Hepatic stellate cell (primary cell): Measurements from ENCODE around the gene CYFIP1.

Experiments used
- DNase-seq: peaks from one replicate; pipeline ENCODE4 v3.0.0; 2011; ENCODE audit warnings: low spot score

The CYFIP1 gene

DNA sequence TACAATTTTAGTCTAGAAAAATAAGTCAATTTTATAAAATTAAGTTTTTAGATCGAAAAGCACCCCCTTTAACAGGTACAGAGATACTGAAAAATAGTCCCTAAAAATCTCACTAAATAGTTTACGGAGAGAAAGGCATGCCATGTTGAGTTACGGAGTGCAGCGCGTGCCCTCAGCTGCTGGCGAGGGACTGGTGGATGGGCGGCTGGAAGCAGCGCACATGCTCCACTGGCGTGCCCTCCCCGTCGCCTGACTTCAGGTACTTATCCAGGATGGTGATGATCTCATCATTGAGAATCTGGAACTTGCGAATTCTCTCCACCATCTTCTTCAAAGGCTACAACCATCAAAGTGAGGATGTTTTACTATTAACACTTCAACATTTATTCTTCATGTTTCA lies 110.3 kb downstream of the CYFIP1 start:
- no peak for DNase-seq

DNA sequence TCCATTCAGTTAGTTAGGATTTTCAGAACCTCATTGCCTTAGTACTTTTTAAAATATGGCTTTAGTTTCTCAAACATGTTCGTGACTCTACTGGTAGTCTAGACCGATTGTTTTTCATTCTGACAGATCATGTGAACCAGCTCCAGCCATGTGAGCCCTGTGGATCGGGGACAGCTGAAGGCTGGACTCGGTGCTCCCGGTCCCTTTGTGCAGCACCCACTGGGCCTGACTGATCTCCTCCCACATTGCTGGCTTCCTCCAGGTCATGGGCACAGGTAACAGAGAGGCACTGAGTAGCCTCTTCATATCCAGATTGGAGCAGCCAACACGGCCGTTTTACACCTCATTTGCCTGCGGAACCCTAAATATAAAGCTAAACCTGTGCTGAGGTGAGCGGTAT lies 111.2 kb downstream of the CYFIP1 start:
- no peak for DNase-seq

DNA sequence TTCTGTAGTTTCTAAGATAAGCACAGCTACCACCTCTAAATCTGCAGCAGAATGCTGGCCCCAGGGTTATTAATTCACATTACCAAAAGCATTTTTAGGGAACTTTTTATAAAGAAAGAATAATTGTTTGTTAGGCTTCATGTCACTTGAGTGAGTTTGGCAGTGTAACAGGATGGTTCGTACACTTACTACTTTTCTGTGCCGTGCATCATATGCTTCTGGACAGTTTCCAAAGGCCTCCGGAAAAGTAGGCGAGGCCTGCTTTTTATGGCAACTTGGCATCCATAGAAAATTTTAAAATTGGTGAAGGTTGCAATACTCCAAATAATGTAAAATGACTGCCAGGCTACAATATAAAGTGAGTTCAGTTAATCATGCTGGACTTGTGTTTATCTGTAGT lies 111.7 kb downstream of the CYFIP1 start:
- no peak for DNase-seq

DNA sequence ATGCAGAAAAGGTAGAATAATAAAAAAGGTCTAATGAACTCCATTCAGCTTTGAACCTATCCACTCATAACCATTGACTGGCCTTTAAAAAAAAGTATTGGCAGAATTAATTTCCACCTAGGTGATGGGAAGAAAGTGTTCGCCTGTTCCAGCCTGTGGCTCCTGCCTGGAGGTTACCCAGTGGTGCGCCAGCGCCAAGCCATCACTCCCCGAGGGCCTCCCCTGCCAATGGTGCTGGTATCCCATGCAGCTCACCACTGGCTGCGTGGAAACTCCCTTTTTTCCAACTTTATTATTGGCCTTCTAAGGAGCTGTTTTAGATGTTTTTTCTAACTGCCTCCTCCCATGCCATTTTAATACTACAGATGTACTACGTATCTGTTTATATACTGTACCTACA lies 112.3 kb downstream of the CYFIP1 start:
- DNase-seq = no peak

DNA sequence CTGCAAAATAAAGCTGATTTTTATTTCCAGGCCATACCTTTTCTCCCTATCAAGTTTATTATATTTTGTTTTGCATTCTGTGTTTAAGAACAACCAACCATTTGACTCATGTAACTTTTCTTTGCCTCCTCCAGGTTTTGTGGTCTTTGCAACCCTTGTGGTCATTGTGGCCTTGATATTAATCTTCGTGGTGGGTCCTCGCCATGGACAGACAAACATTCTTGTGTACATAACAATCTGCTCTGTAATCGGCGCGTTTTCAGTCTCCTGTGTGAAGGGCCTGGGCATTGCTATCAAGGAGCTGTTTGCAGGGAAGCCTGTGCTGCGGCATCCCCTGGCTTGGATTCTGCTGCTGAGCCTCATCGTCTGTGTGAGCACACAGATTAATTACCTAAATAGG lies 114.1 kb downstream of the CYFIP1 start:
- DNase-seq = no peak

DNA sequence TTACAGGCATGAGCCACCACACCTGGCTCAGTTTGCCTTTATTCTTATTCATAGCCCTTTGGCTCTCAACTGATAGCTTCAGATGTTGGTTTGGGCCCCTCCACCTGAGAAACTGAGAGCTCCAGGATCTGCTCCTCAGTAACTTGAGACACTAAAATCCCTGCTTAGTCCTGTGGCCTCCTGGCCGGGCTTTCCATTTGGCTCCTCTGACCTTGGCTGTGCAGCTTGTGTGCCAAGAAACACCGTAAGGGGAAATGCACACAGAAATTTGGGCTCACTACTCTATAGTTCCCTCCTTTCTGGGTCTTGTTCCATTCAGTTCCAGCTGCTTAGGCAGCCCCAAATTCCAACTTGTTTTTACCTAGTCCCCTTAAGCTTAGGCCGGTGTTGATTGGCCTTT lies 116.8 kb downstream of the CYFIP1 start:
- no peak for DNase-seq

DNA sequence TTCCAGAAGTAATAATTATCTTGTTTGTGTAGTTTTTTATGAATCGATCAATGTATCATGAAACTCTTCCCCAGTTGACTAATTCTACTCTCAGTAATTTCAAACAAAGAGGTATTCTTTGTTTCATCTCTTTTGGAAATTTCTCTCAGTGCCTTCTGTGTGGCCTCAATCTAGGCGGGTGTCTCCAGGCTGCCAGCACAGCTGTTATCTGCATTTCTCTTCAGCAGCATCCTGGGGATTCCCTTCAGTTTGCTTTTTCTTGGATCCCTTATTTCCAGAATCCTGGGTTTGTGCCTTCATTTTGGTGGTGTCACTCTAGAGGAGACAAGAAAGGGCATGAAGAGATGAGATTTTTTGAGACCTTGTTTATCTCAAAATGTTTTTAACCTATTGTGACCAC lies 119.0 kb downstream of the CYFIP1 start:
- no peak for DNase-seq

DNA sequence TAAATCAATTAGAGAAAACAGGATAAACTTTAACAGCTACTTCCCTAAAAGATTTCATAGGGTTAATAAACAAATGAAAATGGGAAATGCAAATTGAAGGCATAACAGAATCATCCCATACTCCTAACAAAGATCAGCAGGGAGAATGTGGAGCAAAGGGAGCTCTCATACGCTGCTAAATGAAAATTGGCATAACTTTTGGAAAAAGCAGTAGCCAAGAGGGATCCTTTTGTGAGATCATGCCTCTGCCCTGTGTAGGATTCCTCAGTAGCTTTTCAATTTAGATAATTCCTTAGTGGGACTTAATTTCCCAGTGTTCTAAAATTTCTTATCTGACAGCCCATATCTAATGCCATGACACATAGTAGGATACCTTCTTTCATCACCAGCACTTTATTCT lies 123.5 kb downstream of the CYFIP1 start:
- DNase-seq = no peak

DNA sequence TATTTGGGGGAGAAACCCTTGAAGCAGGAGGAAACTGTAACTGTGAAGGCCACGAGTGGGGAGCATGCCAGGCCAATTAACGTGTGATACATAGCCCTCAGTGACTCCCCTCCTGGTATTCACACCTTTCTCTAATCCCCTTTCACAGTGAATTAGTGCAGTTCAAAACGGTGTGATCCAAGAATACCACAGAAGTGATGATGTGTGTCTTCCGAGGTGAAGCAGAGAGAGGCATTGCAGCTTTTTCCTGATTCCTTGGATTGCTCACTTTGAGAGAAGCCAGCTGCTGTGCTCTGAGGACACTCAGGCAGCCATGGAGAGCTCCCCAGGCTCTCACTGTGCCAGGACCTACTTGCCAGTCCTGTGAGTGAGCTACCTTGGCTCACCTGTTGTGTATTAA lies 124.4 kb downstream of the CYFIP1 start:
- no peak for DNase-seq

DNA sequence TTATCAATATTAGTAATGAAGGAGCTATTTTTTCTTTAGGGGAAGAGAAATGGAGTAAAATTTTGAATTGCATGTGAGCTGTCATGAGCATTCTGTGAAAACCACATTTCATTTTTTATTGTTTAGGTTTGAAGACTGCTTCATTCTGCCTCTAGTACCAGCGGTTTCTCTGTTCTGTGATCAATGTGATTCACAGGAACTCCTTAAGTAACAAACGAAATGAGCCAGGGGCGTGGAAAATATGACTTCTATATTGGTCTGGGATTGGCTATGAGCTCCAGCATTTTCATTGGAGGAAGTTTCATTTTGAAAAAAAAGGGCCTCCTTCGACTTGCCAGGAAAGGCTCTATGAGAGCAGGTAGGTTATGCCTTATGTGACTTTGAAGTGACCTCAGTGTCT lies 128.7 kb downstream of the CYFIP1 start:
- no peak for DNase-seq

DNA sequence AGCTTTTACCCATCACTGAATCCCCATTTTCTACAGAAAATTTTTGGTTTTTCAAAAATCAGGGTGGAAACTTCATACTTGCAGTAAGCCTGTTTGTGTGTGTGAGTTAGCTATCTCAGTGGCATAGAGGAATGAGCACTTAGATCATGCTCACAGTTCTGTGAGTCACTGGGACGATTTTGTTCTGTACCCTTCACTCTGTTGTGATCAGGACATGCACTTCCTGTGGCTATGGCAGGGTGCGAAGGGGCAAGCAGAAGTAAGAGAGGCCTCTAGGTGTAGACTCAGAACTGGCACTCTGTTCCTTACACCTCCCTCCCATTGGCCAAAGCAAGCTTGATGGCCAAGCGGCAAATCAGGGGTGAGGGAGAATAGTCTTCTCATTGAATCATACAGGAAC lies 130.1 kb downstream of the CYFIP1 start:
- DNase-seq = no peak

DNA sequence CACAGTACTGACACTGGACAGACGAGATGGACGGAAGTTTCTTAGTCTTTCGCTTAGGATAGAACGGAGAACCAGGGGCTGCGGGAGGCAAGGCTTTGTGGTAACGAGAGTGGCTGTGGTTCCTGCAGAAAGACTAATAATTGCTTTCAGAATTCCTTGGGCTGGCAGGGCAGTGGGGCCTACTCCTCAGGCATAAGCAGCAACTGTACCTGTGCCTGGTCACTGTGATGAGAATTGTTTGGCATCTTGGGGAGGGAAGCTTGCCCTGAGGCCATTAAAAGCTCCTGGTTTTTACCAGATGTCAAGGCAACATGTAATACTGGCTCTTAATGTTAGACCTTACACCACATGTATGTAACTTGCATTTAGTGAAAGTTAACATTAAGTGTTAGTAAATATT lies 134.1 kb downstream of the CYFIP1 start:
- DNase-seq = no peak

DNA sequence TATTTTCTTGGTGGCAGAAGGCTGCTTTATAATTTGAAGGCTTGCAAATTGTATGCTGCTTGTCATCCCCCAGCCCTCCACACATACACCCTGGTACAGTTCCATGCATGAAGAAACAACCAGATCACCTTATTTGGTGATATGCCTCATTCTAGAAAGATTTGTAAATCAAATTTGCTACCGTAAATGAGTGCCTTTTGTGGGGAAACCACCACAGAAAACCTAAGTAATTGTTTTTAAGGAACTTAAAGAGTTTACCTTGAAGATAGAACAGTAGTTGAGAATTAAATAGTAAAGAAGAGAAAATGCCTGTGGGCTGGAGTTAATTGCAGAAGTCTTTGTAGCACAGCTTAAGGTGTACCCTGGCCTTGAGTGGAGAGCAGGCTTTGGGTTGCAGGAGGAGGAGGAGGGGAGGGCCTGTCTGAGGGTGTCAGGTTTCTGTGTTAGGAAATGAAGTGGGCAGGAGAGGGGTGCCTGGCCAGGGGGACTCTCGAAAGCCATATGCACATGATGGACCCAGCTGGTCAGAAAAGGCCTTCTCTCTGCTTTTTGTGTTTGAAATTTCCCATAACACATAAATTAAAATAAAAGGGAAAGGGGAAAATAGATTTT lies 134.8 kb downstream of the CYFIP1 start:
- no peak for DNase-seq

DNA sequence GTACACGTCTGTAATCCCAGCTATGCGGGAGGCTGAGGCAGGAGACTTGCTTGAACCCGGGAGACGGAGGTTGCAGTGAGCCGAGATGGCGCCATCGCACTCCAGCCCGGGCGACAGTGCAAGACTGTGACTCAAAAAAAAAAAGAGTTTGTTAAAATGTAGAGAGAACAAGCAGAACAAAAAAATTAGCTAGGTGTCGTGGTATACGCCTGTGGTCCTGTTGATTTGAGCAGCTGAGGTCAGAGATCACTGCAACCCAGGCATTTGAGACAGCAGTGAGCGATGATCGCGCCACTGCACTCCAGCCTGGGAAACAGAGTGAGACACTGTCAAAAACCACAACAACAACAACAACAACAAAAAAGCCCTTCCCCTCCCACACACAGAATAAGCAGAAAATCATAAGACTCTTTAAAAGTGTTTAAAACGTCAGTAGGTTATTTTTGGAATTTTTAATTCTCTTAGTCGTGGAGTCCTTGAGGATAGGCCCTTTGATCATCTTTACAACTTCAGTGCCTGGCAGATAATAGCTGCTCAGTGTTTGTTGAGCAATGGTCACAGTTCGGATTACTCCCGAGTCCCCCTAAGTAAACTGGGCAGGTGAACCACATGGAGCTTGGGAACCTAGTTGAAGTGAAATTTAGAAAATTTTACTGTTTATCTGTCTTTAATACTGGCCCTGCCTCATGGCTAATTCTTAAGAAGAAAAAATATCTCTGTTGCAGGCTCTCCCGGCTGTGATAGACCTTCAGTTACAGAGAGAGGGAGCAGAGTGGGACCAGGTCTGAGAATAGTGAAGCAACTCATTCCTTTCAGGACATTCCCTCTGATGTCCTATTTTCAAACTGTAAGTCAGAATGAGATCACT lies 135.5 kb downstream of the CYFIP1 start:
- DNase-seq = no peak

DNA sequence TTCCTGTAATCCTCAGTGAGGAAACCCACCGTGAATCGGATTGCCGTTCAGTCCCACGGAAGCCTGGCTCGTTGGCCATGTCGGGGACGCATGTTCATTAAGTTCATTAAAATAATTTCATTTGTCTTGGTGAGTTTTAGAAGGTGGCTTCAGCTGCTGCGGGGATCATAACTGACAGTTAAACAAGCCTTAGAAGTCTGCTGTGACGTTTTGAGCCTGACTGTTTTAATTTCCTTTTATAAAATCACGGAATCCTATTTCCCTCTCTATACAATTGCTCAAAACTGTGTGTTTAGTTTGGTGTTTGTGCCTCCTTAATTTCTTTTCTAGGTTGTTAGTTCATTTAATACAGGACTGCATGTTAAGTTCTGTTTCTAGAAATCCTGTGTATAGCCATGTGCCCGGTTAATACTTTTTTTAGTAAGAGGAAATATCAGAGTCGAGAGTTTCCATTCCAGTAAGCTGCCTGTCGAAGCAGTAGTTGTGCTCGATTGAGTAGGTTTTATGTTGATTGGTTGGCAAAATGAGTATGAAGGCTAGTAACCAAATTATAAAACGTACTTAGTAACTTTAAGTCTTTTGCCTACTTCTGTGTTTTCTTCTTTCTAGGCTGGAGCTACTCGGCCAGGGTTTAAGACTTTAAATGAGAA lies 141.0 kb downstream of the CYFIP1 start:
- peak; percentile 30 for DNase-seq

DNA sequence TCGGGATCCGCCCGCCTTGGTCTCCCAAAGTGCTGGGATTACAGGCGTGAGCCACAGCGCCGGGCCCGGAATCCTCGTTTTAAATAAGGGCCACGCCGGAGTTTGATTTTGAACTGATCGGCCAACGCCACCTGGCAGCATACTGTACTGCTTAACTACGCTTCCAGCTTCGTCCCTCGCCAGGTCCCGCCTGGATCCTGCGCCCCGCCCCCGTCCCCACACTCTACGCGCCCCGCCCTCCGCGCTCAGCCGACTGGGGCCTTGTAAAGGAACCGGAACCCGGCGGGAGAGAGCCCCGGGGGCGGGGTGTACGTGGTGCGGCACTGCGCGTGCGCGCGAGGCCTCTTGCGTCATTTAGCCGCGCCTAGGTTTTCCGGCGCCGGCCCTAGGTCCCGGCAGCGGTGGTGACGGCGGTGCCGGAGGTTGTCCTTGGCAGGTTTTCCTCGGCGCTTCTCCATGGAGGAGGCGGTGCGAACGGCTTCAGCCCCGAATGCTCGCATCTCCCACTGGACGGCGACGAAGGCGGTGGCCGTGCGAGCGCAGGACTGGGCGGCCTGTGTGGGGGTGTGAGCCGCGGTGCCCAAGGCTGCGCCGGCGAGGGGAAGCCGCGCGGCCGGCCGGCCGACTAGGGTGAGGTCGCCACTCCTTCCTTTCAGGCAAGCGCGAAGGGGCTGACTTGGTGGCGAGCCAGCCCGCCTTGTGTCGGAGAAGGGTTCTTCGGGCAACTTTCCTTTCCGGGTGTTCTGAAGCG lies 141.7 kb downstream of the CYFIP1 start, which contains the start of gene NIPA2:
NIPA2 (plus strand) TSS at position 375 of the 751 bp plus-strand sequence. CDS start 13,066 bp downstream, outside the sequence.
- DNase-seq = peak; percentile 96

DNA sequence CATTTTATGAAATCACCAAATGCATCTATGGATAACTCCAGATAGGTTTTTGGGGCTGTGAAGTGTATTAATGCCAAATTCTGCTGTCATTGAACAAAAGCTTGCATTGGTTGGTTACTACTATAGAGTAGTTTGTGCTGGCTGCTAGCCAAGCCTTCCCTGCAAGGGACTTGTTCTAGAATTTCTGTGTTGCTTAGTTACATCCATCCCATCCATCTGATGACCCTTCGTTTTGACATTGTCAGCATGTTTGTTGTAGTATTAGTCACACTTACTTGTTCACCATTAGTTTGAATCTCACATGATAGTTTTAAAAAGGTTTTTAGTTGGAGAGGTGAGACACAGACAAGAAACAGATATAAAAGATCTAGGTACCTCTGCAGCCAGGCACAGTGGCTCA lies 148.7 kb downstream of the CYFIP1 start:
- DNase-seq = no peak

DNA sequence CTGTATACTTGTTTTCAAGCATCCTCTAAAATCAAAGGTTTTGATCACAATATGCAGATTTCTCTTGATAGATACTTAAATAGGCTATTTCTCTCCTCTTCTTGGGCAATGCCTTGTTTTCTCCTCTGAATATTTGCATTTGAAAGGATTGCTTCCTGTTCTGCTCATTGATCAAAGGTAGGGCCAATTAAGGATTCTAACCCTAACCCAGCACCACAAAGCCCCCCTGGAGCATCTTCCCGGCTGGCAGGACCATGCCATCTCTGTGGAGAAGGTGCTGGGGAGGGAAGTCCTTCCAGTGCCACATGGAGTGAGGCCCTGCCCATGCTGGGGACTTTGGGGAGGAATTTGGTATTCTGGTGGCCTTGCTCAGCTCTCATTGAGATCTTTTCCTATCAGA lies 153.0 kb downstream of the CYFIP1 start:
- no peak for DNase-seq

DNA sequence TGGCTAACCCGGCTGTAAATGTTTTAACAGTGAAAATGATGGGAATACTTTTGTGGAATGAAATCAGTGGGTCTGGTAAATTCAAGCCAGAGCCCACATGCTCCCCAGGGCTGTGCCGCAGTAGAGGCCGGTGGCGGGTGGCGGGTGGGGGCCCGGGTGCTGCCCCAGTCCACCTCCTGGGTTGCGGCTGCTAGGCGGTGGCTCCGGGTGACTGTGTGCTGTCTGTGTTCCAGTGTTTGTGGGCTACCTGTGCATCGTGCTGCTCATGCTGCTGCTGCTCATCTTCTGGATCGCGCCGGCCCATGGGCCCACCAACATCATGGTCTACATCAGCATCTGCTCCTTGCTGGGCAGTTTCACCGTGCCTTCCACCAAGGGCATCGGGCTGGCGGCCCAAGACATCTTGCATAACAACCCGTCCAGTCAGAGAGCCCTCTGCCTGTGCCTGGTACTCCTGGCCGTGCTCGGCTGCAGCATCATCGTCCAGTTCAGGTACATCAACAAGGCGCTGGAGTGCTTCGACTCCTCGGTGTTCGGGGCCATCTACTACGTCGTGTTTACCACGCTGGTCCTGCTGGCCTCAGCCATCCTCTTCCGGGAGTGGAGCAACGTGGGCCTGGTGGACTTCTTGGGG lies 156.6 kb downstream of the CYFIP1 start:
- DNase-seq = no peak

DNA sequence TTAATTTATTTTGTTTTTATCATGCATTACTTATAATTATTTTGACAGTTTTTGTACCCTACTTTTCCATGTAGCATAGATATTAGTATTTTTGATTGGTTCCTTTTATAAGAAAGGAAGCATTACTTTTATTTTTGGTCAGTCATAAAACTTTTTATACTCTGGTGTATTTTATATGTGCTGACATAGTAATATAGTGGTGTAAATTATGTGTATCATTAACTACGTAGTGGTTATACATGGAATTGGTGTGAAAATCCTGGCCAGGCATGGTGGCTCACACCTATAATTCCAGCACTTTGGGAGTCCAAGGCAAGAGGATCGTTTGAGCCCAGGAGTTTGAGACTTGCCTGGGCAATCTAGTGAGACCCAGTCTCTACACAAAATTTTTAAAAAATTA lies 160.5 kb downstream of the CYFIP1 start:
- no peak for DNase-seq
